SJCRH30 (cell line): Measurements from ENCODE around the gene VPS33A. TPM values are rescaled to one million over a fixed set of nuclear protein-coding genes. Genes with fewer than 3 reads are reported as not detected.
A peak's percentile ranks its signal among the peaks of the same experiment; 100 is the strongest.

ENCODE experiments used
- DNase-seq, 2 experiments: peaks; one replicate each; pipeline ENCODE4 v3.0.0-alpha.2; 2015 to 2020
- H3K27ac ChIP-seq: fragments of 250-450 bp; sonication (Bioruptor Pico); 2 replicates; pipeline ENCODE4 v1.5.1; 2020; ENCODE audit warnings: mild to moderate bottlenecking, moderate library complexity
- H3K27me3 ChIP-seq: fragments of 250-450 bp; sonication (Bioruptor Pico); 2 replicates; pipeline ENCODE4 v1.5.1; 2020; ENCODE audit warnings: mild to moderate bottlenecking, moderate library complexity
- H3K36me3 ChIP-seq: fragments of 250-450 bp; sonication (Bioruptor Pico); 2 replicates; pipeline ENCODE4 v1.5.1; 2020; ENCODE audit warnings: mild to moderate bottlenecking, moderate library complexity
- H3K4me1 ChIP-seq: fragments of 250-450 bp; sonication (Bioruptor Pico); 2 replicates; pipeline ENCODE4 v1.5.1; 2020; ENCODE audit warnings: mild to moderate bottlenecking, moderate library complexity
- H3K4me3 ChIP-seq: fragments of 250-450 bp; sonication (Bioruptor Pico); 2 replicates; pipeline ENCODE4 v1.5.1; 2020; ENCODE audit warnings: mild to moderate bottlenecking, moderate library complexity
- H3K9me3 ChIP-seq: fragments of 250-450 bp; sonication (Bioruptor Pico); replicated peaks from 2 replicates; pipeline ENCODE4 v1.5.1; 2020; ENCODE audit warnings: mild to moderate bottlenecking, moderate library complexity
- total RNA-seq: library from RNA; depleted of rRNA; stranded (reverse); fragments of >200 nt; shearing (Covaris generic); gene quantifications from 2 replicates; pipeline ENCODE4 v1.2.3, GENCODE V29; 2014

The VPS33A gene
- total RNA-seq, 1 experiment from 2014 or later: 25.4 TPM

- Histone ChIP-seq H3K4me3 (no peak overlapping the region), H3K9me3 (no peaks in the 10 kb centered on the region), H3K27me3 (no peaks in the 10 kb centered on the region), H3K27ac (no peak overlapping the region), H3K4me1 (peaks cover 5% of the 10 kb centered on the region; the same call in 1 of the 2 replicates), H3K36me3 (peaks cover 2% of the 10 kb centered on the region; the same call in 1 of the 2 replicates)
- no peak for DNase-seq
Measured at GRCh38 chr12:122230798-122231197, 35.5 kb downstream of the VPS33A start.

GRCh38 chr12:122228092-122228491 is 38.2 kb downstream of the VPS33A start:
- Histone ChIP-seq H3K36me3 (no peaks in the 10 kb centered on the region; the same call in 1 of the 2 replicates), H3K27ac (no peak overlapping the region), H3K4me3 (no peak overlapping the region), H3K27me3 (no peaks in the 10 kb centered on the region), H3K4me1 (peaks cover 9% of the 10 kb centered on the region; the same call in 1 of the 2 replicates), H3K9me3 (no peaks in the 10 kb centered on the region)
- no peak for DNase-seq

DNA sequence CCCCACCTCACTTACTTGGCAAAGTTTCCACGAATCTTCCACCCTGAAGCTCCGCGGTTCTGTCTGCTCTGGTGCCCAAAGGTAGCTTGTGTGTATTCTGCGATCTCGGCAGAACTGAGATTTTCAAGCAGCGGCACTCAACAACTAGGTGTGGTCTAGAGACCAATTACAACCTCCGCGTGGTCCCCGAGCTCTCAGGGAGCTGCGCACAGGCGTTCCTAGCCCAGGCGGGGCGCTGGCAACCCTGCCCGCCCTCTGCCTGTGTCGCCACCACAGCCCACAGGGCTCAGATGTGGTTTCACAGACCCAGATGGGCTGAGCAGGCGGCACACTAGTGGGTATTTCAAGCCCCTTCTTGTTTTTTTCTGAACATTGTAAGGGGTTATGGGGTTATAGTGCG is 39.0 kb downstream of the VPS33A start:
- Histone ChIP-seq H3K4me1 (peaks cover 9% of the 10 kb centered on the region; the same call in 1 of the 2 replicates), H3K4me3 (no peak overlapping the region), H3K9me3 (no peaks in the 10 kb centered on the region), H3K27me3 (no peaks in the 10 kb centered on the region), H3K27ac (no peak overlapping the region), H3K36me3 (no peaks in the 10 kb centered on the region; the same call in 1 of the 2 replicates)
- DNase-seq: no peak

GRCh38 chr12:122226366-122227125 is 39.7 kb downstream of the VPS33A start:
- Histone ChIP-seq H3K27me3 (no peaks in the 10 kb centered on the region), H3K9me3 (no peaks in the 10 kb centered on the region), H3K4me1 (peaks cover 9% of the 10 kb centered on the region; the same call in 1 of the 2 replicates), H3K36me3 (peaks cover 2% of the 10 kb centered on the region), H3K4me3 (peak overlapping the region; percentile 36), H3K27ac (no peak overlapping the region)
- no peak for DNase-seq

DNA sequence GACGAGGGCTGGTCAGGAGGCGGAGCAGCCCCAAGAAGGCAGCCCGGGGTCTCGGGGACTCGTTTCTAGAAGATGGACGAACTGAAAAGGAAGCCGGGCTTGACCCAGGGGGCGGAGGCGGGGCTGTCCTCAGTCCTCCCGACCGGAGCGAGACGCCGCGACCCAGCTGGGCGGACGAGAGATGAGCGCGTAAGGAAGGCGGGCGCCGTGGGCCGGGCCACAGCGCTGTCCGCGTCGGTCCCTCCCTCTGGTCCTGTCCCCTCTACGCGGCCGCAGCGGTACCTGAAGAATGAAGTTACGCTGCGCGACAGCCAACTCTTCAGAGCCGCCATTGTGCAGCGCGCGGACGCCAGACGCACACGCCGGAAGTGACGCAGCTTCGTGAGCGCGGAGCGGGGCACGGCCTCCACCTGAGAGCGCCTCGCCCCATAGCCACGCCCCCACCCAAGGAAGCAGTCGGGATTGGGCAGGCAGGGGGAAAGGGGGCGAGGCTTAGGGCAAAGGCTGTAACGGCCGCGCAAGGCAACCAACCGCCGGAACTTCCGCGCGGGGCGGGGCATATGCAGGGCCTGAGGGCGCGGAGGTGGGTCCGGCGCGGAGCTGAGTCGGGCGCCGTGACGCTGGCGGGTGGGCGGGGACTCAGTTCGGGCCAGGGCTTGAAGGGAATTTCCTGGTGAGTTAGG is 40.5 kb downstream of the VPS33A start, which contains the start of gene DIABLO:
DIABLO (minus strand) TSS at position 370 of the 683 bp plus-strand sequence; CDS start at position 332, 38 bp downstream.
- Histone ChIP-seq H3K36me3 (peaks cover 6% of the 10 kb centered on the region; the same call in 1 of the 2 replicates), H3K27ac (peak within 1 kb of the TSS; percentile 63), H3K27me3 (no peaks in the 10 kb centered on the region), H3K4me1 (peaks cover 9% of the 10 kb centered on the region; the same call in 1 of the 2 replicates), H3K4me3 (peak within 1 kb of the TSS; percentile 70), H3K9me3 (no peaks in the 10 kb centered on the region)
- peak; percentile 99 for DNase-seq

GRCh38 chr12:122216445-122216844 is 49.8 kb downstream of the VPS33A start:
- Histone ChIP-seq H3K4me1 (no peaks in the 10 kb centered on the region), H3K27ac (no peak overlapping the region), H3K36me3 (peaks cover 81% of the 10 kb centered on the region), H3K9me3 (no peaks in the 10 kb centered on the region), H3K4me3 (no peak overlapping the region), H3K27me3 (no peaks in the 10 kb centered on the region)
- DNase-seq: no peak

DNA sequence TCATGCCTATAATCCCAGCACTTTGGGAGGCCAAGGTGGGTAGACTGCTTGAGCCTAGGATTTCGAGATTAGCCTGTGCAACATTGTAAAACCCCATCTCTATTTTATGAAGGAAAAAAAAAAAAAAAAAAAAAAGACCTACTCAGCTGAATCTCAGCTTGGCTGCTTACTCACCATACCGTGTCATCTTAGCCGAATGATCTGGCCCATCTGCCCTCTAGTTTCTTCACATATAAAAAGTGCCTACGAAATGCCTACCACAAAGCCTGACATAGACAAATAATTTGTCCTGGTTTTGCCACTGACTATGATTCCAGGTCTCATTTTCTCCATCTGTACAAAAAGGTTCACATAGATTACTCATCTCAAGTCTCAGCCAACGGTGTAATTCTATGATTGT is 50.5 kb downstream of the VPS33A start:
- no peaks in the 10 kb centered on the region for H3K9me3 ChIP-seq
- H3K27ac ChIP-seq: no peak overlapping the region
- no peak for DNase-seq
- no peaks in the 10 kb centered on the region for H3K4me1 ChIP-seq
- H3K4me3 ChIP-seq: no peak overlapping the region
- peaks cover 82% of the 10 kb centered on the region for H3K36me3 ChIP-seq
- H3K27me3 ChIP-seq: no peaks in the 10 kb centered on the region

DNA sequence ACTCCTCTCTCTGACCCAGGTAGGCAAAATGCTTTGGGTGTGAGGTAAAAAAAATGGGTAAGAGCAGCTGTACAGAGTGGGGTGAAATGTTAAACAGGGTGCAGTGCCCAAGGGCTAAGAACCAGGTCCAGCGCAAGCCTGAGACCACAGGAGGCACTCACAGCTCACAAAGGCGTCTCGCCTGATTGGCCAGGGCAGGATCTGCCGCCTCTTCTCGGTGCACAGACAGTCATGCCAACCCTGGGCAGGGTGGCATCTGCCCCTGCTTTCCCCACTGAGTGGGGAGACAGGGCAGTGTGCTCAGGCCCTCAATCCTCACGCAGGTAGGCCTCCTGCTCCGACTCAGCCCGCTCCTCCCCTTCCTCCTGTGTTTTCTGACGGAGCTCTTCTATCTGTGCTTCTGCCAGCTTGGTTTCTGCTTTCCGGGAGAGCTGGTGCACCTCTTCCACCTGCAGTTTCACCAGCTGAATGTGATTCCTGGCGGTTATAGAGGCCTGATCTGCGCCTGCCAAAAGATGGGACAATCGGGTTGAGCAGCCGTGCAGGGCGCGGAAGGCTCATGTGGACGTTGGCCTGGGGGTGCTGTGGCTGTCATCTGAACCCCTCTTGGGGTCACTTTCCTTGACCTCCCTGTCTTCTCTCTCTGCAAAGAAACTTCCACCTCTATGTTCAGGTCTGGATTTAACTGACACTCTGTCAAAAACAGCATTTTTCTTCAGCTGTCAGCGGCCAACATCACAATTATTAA is 58.0 kb downstream of the VPS33A start:
- no peak overlapping the region for H3K27ac ChIP-seq
- H3K4me3 ChIP-seq: no peak overlapping the region
- no peaks in the 10 kb centered on the region for H3K4me1 ChIP-seq
- no peaks in the 10 kb centered on the region for H3K9me3 ChIP-seq
- no peaks in the 10 kb centered on the region for H3K27me3 ChIP-seq
- DNase-seq: no peak
- peaks cover 27% of the 10 kb centered on the region for H3K36me3 ChIP-seq

- no peak overlapping the region for H3K27ac ChIP-seq
Measured at GRCh38 chr12:122207391-122207790, 58.9 kb downstream of the VPS33A start.

GRCh38 chr12:122206976-122207375 is 59.3 kb downstream of the VPS33A start:
- Histone ChIP-seq H3K27ac (no peak overlapping the region), H3K9me3 (no peaks in the 10 kb centered on the region), H3K4me3 (no peak overlapping the region), H3K27me3 (no peaks in the 10 kb centered on the region), H3K36me3 (peaks cover 16% of the 10 kb centered on the region), H3K4me1 (no peaks in the 10 kb centered on the region)
- no peak for DNase-seq

More at GRCh38 chr12:122207391-122207790, 58.9 kb downstream of the VPS33A start:
- Histone ChIP-seq H3K27me3 (no peaks in the 10 kb centered on the region), H3K36me3 (peaks cover 20% of the 10 kb centered on the region), H3K4me1 (no peaks in the 10 kb centered on the region), H3K9me3 (no peaks in the 10 kb centered on the region), H3K4me3 (no peak overlapping the region)
- no peak for DNase-seq

DNA sequence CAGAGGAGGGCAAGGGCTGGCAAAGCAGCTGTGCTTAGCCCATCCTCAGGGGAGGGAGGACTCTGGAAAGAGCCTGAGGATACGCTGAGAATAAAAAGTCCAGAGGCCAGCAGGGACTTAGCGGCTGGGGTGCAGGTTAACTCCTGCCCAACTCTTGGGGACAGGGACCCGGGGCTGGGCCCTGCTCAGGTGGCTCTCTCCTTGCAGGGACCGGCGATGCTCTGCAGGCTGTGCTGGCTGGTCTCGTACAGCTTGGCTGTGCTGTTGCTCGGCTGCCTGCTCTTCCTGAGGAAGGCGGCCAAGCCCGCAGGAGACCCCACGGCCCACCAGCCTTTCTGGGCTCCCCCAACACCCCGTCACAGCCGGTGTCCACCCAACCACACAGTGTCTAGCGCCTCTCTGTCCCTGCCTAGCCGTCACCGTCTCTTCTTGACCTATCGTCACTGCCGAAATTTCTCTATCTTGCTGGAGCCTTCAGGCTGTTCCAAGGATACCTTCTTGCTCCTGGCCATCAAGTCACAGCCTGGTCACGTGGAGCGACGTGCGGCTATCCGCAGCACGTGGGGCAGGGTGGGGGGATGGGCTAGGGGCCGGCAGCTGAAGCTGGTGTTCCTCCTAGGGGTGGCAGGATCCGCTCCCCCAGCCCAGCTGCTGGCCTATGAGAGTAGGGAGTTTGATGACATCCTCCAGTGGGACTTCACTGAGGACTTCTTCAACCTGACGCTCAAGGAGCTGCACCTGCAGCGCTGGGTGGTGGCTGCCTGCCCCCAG is 60.0 kb downstream of the VPS33A start:
- no peaks in the 10 kb centered on the region for H3K4me1 ChIP-seq
- DNase-seq: no peak
- H3K36me3 ChIP-seq: peaks cover 11% of the 10 kb centered on the region
- no peak overlapping the region for H3K4me3 ChIP-seq
- no peak overlapping the region for H3K27ac ChIP-seq
- no peaks in the 10 kb centered on the region for H3K9me3 ChIP-seq
- H3K27me3 ChIP-seq: no peaks in the 10 kb centered on the region

GRCh38 chr12:122205053-122205925 is 61.0 kb downstream of the VPS33A start:
- DNase-seq: no peak
- H3K27me3 ChIP-seq: no peaks in the 10 kb centered on the region
- H3K4me3 ChIP-seq: no peak overlapping the region
- H3K36me3 ChIP-seq: peaks cover 3% of the 10 kb centered on the region; the same call in 1 of the 2 replicates
- H3K9me3 ChIP-seq: no peaks in the 10 kb centered on the region
- no peaks in the 10 kb centered on the region for H3K4me1 ChIP-seq
- H3K27ac ChIP-seq: no peak overlapping the region
